Naive thymus-derived CD4-positive, alpha-beta T cell (primary cell): ENCODE results near the gene KCNC4. TPM values are rescaled to one million over a fixed set of nuclear protein-coding genes. Genes with fewer than 3 reads are reported as not detected.

Experiments used
- ATAC-seq: fragments of 150-1000 bp; cut with Tn5 transposase; 2 replicates; pipeline ENCODE4 v1.10.0; 2021; ENCODE audit warnings: mild to moderate bottlenecking, moderate library complexity
- CTCF ChIA-PET: fragments of 350-600 bp; sonication (Branson Sonifier 250); formaldehyde crosslinking; loops from one replicate; lab custom pipeline; 2021; ENCODE audit warnings: antibody characterized with exemption; lab: Charles Lee
- POLR2A ChIA-PET: fragments of 350-600 bp; sonication (Branson Sonifier 250); formaldehyde crosslinking; loops from one replicate; lab custom pipeline; 2021; ENCODE audit warnings: antibody characterized with exemption, inconsistent platforms; lab: Charles Lee
- DNase-seq, 9 donors: peaks; one replicate each; pipeline versions ENCODE4 v3.0.0 to v3.0.0-alpha.2; 2020 to 2022; ENCODE audit warnings: mixed read lengths in 1 of 9
- H3K27ac ChIP-seq: one replicate; pipeline ENCODE4 v1.7.0; 2013; ENCODE audit warnings: mild to moderate bottlenecking, low read depth, low read length, moderate library complexity
- H3K27me3 ChIP-seq, 2 donors: one replicate each; pipeline ENCODE4 v1.7.0; 2013; ENCODE audit warnings: low read length in 2 of 2, mild to moderate bottlenecking in 2 of 2, moderate library complexity in 2 of 2; ENCODE audit not compliant: control insufficient read depth in 2 of 2, insufficient read depth in 2 of 2
- H3K36me3 ChIP-seq, 3 experiments: 1 replicate in 2 of 3; 2 replicates in 1 of 3; pipeline ENCODE4 v1.7.0; 2013; ENCODE audit warnings: low read length in 3 of 3, mild to moderate bottlenecking in 3 of 3, moderate library complexity in 1 of 3; ENCODE audit not compliant: insufficient read depth in 3 of 3, control insufficient read depth in 2 of 3
- H3K4me1 ChIP-seq, 2 donors: one replicate each; pipeline ENCODE4 v1.7.0; 2013; ENCODE audit warnings: low read length in 2 of 2, mild to moderate bottlenecking in 2 of 2, moderate library complexity in 1 of 2; ENCODE audit not compliant: control insufficient read depth in 2 of 2, insufficient read depth in 2 of 2
- H3K4me3 ChIP-seq: 2 replicates; pipeline ENCODE4 v1.7.0; 2013; ENCODE audit warnings: mild to moderate bottlenecking, low read length
- H3K9me3 ChIP-seq, 3 experiments: 1 replicate in 2 of 3; 2 replicates in 1 of 3; pipeline ENCODE4 v1.7.0; 2013; ENCODE audit warnings: low read length in 3 of 3; ENCODE audit not compliant: control insufficient read depth in 2 of 3
- H3K27ac Mint-ChIP-seq, 9 donors: one replicate each; pipeline ENCODE4 v1.8.0; 2020 to 2022; ENCODE audit warnings: mixed read lengths in 9 of 9, mild to moderate bottlenecking in 8 of 9, moderate library complexity in 5 of 9, inconsistent platforms in 2 of 9
- H3K27me3 Mint-ChIP-seq, 5 donors: one replicate each; pipeline ENCODE4 v1.8.0; 2021 to 2022; ENCODE audit warnings: mixed read lengths in 5 of 5, mild to moderate bottlenecking in 1 of 5
- H3K36me3 Mint-ChIP-seq, 5 donors: one replicate each; pipeline ENCODE4 v1.8.0; 2020 to 2022; ENCODE audit warnings: mixed read lengths in 5 of 5, mild to moderate bottlenecking in 3 of 5, inconsistent platforms in 1 of 5
- H3K4me1 Mint-ChIP-seq, 7 donors: one replicate each; pipeline ENCODE4 v1.8.0; 2020 to 2022; ENCODE audit warnings: mixed read lengths in 7 of 7, mild to moderate bottlenecking in 3 of 7, inconsistent platforms in 1 of 7
- H3K4me3 Mint-ChIP-seq, 10 donors: one replicate each; pipeline ENCODE4 v1.8.0; 2020 to 2022; ENCODE audit warnings: mild to moderate bottlenecking in 10 of 10, mixed read lengths in 10 of 10, moderate library complexity in 6 of 10, inconsistent platforms in 2 of 10
- H3K9me3 Mint-ChIP-seq, 11 donors: one replicate each; pipeline ENCODE4 v1.8.0; 2020 to 2022; ENCODE audit warnings: mixed read lengths in 11 of 11, mild to moderate bottlenecking in 4 of 11, inconsistent platforms in 1 of 11, moderate library complexity in 1 of 11
- intact Hi-C, 2 donors: fragments of 100-400 bp; cut with micrococcal nuclease; formaldehyde crosslinking; loops; one replicate each; pipeline ENCODE4 v1.15.1; 2023
- polyA plus RNA-seq, 2 donors: library from polyadenylated mRNA; unstranded; fragments of 300-500 nt; fragmentation: Illumina TruSeq; gene quantifications; one replicate each; pipeline ENCODE4 v1.2.3, GENCODE V29; 2021
- total RNA-seq, 6 experiments: library from RNA in 5 of 6; stranded (reverse) in 5 of 6; gene quantifications; 1 replicate in 5 of 6; 2 replicates in 1 of 6; pipeline ENCODE4 v1.2.3 and lab custom pipeline; 2021 to 2026

KCNC4 gene
- total and polyA plus RNA-seq, 7 experiments from 2014 or later = 1.6 to 18.2 (median 10.1) TPM

DNA sequence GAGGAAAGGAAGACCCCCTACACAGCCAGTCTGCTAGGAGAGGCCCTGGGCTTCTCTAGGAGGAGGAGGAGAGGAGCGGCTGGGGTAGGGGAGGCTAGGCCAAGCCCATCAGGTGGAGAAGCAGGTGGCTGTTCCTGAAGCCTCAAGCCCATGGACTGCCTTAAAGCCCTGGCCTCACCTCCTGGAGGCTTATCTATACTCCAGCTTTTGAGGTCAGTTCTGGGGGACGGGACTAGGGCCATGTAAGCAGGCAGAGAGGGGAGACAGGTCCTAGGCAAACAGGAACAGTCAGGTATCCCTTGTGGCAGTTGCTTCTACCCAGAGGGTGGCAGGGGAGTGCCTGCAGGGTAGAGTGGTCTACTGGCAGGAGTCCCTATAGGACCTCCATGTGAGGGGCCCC lies 40.6 kb downstream of the KCNC4 start:
- no peak overlapping the region for H3K27ac Mint-ChIP-seq
- CTCF ChIA-PET = no interaction called here
- ATAC-seq = no peak

GRCh38 chr1:110253213-110253612 lies 43.1 kb downstream of the KCNC4 start:
- Histone ChIP-seq H3K4me3 (no peak overlapping the region), H3K9me3 (no peaks in the 10 kb centered on the region), H3K4me1 (no peaks in the 10 kb centered on the region), H3K27me3 (no peaks in the 10 kb centered on the region), H3K27ac (no peak overlapping the region), H3K36me3 (no peaks in the 10 kb centered on the region)
- peaks cover 0 to 8% (median 0%) of the 10 kb centered on the region in 7 donors for H3K4me1 Mint-ChIP-seq
- intact Hi-C loops = no loop called here
- CTCF ChIA-PET = interaction anchor here (0.7 to 1.7 kb wide), 2 partner anchors 45 to 91 kb away, joined by 3 read pairs; no protein-coding TSS in a partner anchor
- no peak overlapping the region for H3K27ac Mint-ChIP-seq
- DNase-seq (no peak), ATAC-seq (peak; percentile 50)
- no peaks in the 10 kb centered on the region for H3K27me3 Mint-ChIP-seq
- no peak overlapping the region for H3K4me3 Mint-ChIP-seq
- H3K36me3 Mint-ChIP-seq = peaks cover 0 to 4% (median 0%) of the 10 kb centered on the region in 5 donors
- H3K9me3 Mint-ChIP-seq = peaks cover 0 to 4% (median 0%) of the 10 kb centered on the region in 11 donors
- POLR2A ChIA-PET = interaction anchor here (0.7 kb wide), 1 partner anchor 520 kb away, joined by 3 read pairs; no protein-coding TSS in a partner anchor

More for the DNA sequence above, 40.6 kb downstream of the KCNC4 start:
- H3K27ac ChIP-seq = no peak overlapping the region
- H3K27me3 ChIP-seq = no peaks in the 10 kb centered on the region
- H3K4me3 Mint-ChIP-seq = no peak overlapping the region
- peaks cover 0 to 4% (median 0%) of the 10 kb centered on the region in 11 donors for H3K9me3 Mint-ChIP-seq
- POLR2A ChIA-PET = no interaction called here
- no peaks in the 10 kb centered on the region for H3K4me1 ChIP-seq
- H3K4me1 Mint-ChIP-seq = peaks cover 0 to 8% (median 0%) of the 10 kb centered on the region in 7 donors
- H3K9me3 ChIP-seq = no peaks in the 10 kb centered on the region
- intact Hi-C loops = no loop called here
- DNase-seq = peak in 1 of 9 donors; percentile 7
- H3K36me3 ChIP-seq = no peaks in the 10 kb centered on the region
- no peaks in the 10 kb centered on the region for H3K27me3 Mint-ChIP-seq
- peaks cover 0 to 4% (median 0%) of the 10 kb centered on the region in 5 donors for H3K36me3 Mint-ChIP-seq
- no peak overlapping the region for H3K4me3 ChIP-seq

DNA sequence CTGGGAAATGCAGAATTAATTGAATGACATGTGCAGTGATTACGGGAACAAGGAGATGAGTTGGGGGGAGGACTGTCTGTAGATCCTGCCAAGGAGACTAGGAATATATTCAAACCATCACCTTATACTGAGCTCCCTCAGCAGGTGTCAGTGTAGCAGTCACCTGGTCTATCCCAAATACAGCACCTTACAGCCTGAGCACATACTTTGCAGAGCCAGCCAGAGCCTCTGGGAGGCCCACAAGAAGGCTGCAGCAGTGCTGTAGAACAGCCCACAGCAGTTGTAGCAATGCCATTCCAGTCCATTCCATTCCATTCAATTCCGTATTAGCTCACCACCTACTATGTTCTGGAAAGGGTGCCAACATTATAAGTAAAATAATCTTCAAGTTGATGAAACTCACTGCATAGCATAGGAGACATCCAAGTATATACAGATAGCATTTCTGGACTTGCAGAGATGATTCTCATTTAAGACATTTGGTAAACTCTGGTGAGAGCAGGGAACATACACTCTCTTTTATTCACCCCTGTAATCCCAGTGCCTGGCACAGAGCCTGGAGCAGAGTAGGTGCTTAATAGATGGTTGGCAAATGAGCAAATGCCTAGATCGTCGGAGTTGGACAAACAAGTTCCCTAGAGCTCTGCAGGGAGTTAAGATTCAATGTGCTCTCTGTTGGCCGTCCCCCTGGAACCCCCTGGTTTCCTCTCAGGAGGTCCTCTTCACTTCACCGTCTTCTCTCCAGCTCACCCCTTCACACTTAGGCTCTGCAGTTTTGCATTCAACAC lies 44.7 kb downstream of the KCNC4 start:
- peaks cover 0 to 4% (median 0%) of the 10 kb centered on the region in 5 donors for H3K36me3 Mint-ChIP-seq
- Histone ChIP-seq H3K9me3 (no peaks in the 10 kb centered on the region), H3K4me3 (no peak overlapping the region), H3K27me3 (no peaks in the 10 kb centered on the region), H3K36me3 (no peaks in the 10 kb centered on the region), H3K27ac (no peak overlapping the region), H3K4me1 (no peaks in the 10 kb centered on the region)
- no peak overlapping the region for H3K4me3 Mint-ChIP-seq
- POLR2A ChIA-PET = no interaction called here
- H3K4me1 Mint-ChIP-seq = peaks cover 0 to 8% (median 0%) of the 10 kb centered on the region in 7 donors
- CTCF ChIA-PET = no interaction called here
- no peak overlapping the region for H3K27ac Mint-ChIP-seq
- intact Hi-C loops = no loop called here
- no peak for DNase-seq
- peaks cover 0 to 3% (median 0%) of the 10 kb centered on the region in 5 donors for H3K27me3 Mint-ChIP-seq
- ATAC-seq = no peak
- H3K9me3 Mint-ChIP-seq = peaks cover 0 to 4% (median 0%) of the 10 kb centered on the region in 11 donors

DNA sequence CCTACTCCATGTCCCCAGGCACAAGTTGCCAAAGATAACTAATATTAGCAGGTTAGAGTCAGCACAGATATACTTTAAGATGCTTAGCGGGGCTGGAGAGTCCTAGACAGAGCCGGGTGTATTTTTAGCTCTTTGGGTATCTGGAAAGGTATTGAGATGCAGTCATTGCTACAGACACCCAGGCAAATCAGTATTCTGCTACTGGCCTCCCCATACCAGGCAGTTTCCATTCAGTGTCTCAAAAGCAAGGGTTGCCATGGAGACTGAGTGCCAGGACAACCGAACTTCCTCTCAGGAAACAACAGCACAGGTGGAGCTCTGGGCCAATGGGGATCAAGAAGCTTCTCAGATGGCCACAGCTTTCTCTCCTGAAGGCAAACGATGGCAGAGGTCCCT lies 45.3 kb downstream of the KCNC4 start:
- Mint-ChIP-seq H3K9me3 (peaks cover 0 to 4% (median 0%) of the 10 kb centered on the region in 11 donors), H3K27ac (no peak overlapping the region), H3K4me1 (peaks cover 0 to 8% (median 0%) of the 10 kb centered on the region in 7 donors), H3K36me3 (peaks cover 0 to 4% (median 0%) of the 10 kb centered on the region in 5 donors), H3K4me3 (no peak overlapping the region), H3K27me3 (peaks cover 0 to 3% (median 0%) of the 10 kb centered on the region in 5 donors)
- Histone ChIP-seq H3K27ac (no peak overlapping the region), H3K4me1 (no peaks in the 10 kb centered on the region), H3K4me3 (no peak overlapping the region), H3K36me3 (no peaks in the 10 kb centered on the region), H3K27me3 (no peaks in the 10 kb centered on the region), H3K9me3 (no peaks in the 10 kb centered on the region)
- POLR2A ChIA-PET = interaction anchor here (0.8 kb wide), 1 partner anchor 111 kb away, joined by 3 read pairs; no protein-coding TSS in a partner anchor
- peak in 3 of 9 donors; percentile 1 to 8 (median 8) for DNase-seq
- ATAC-seq = no peak
- CTCF ChIA-PET = no interaction called here
- intact Hi-C loops = no loop called here

DNA sequence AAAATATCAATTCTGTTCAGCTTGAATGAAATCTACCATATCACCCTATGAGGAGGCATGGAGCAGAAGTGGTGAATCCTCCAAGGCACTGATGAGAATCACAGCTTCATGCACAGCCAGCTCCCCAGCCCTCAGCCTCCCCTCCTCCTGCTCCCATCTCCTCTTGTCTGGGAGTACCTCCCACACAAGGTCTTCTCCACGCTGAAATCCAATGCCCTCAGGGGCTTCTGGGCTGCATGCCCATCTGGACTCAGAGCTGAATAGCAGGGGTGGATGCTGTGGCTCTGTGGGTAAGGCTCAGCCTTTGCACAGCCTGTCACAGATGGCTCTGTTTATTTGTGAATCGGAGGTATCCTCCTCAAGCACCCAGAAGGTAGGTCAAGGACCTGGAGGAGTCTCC lies 48.6 kb downstream of the KCNC4 start:
- Histone ChIP-seq H3K27ac (no peak overlapping the region), H3K9me3 (no peaks in the 10 kb centered on the region), H3K27me3 (no peaks in the 10 kb centered on the region), H3K4me1 (no peaks in the 10 kb centered on the region), H3K4me3 (no peak overlapping the region), H3K36me3 (no peaks in the 10 kb centered on the region)
- H3K27ac Mint-ChIP-seq = no peak overlapping the region
- no peaks in the 10 kb centered on the region for H3K36me3 Mint-ChIP-seq
- no peak for DNase-seq
- peaks cover 0 to 3% (median 0%) of the 10 kb centered on the region in 5 donors for H3K27me3 Mint-ChIP-seq
- ChIA-PET CTCF (no interaction called here), POLR2A (no interaction called here)
- intact Hi-C loops = no loop called here
- no peaks in the 10 kb centered on the region for H3K9me3 Mint-ChIP-seq
- ATAC-seq = no peak
- H3K4me1 Mint-ChIP-seq = peaks cover 0 to 4% (median 0%) of the 10 kb centered on the region in 7 donors
- H3K4me3 Mint-ChIP-seq = no peak overlapping the region

- no peak for DNase-seq
- Histone ChIP-seq H3K4me1 (no peaks in the 10 kb centered on the region), H3K9me3 (no peaks in the 10 kb centered on the region), H3K36me3 (no peaks in the 10 kb centered on the region), H3K27me3 (no peaks in the 10 kb centered on the region), H3K27ac (no peak overlapping the region), H3K4me3 (no peak overlapping the region)
- POLR2A ChIA-PET = no interaction called here
- ATAC-seq = peak; percentile 32
- CTCF ChIA-PET = interaction anchor here (0.8 kb wide), 1 partner anchor 52 kb away, joined by 3 read pairs; no protein-coding TSS in a partner anchor
- H3K4me3 Mint-ChIP-seq = no peak overlapping the region
- H3K9me3 Mint-ChIP-seq = no peaks in the 10 kb centered on the region
- intact Hi-C loops = loop anchor here in 1 of 2 donors (5.0 kb wide), 1 partner anchor 52 kb away; no protein-coding TSS in a partner anchor
- H3K27ac Mint-ChIP-seq = no peak overlapping the region
- peaks cover 0 to 7% (median 5%) of the 10 kb centered on the region in 5 donors for H3K27me3 Mint-ChIP-seq
- peaks cover 0 to 4% (median 0%) of the 10 kb centered on the region in 7 donors for H3K4me1 Mint-ChIP-seq
- no peaks in the 10 kb centered on the region for H3K36me3 Mint-ChIP-seq
Observed at GRCh38 chr1:110259770-110260169, 49.7 kb downstream of the KCNC4 start.
